RWPE2 (cell line): ENCODE data around the gene FCHSD1.
A peak's percentile ranks its signal among the peaks of the same experiment; 100 is the strongest.
"Not testable (repeated sequence)": the region's sequence is repeated elsewhere in the genome, so short reads cannot be mapped to it uniquely, and the experiment has no call there.

Experiments used
- ATAC-seq: fragments of 200-7000 bp; cut with Tn5 transposase; 3 replicates; pipeline ENCODE4 v1.9.1; 2021; ENCODE audit warnings: low read depth
- DNase-seq: peaks from one replicate; pipeline ENCODE4 v3.0.0-alpha.2; 2020; ENCODE audit warnings: low spot score
- H3K27ac ChIP-seq: fragments of 450-650 bp; 2 replicates; pipeline ENCODE4 v1.5.1; 2017; ENCODE audit warnings: mild to moderate bottlenecking; ENCODE audit not compliant: poor library complexity, severe bottlenecking
- H3K27me3 ChIP-seq: fragments of 250-450 bp; sonication (Bioruptor Pico); 2 replicates; pipeline ENCODE4 v1.5.1; 2021; ENCODE audit warnings: mild to moderate bottlenecking, moderate library complexity; ENCODE audit not compliant: insufficient read depth, poor library complexity, severe bottlenecking
- H3K36me3 ChIP-seq: fragments of 250-450 bp; sonication (Bioruptor Pico); 2 replicates; pipeline ENCODE4 v1.5.1; 2020; ENCODE audit warnings: low read depth, mild to moderate bottlenecking, moderate library complexity
- H3K4me1 ChIP-seq: fragments of 250-450 bp; sonication (Bioruptor Pico); 2 replicates; pipeline ENCODE4 v1.5.1; 2021; ENCODE audit warnings: mild to moderate bottlenecking, moderate library complexity; ENCODE audit not compliant: insufficient read depth, poor library complexity, severe bottlenecking
- H3K4me3 ChIP-seq: fragments of 250-450 bp; sonication (Bioruptor Pico); 2 replicates; pipeline ENCODE4 v1.5.1; 2021; ENCODE audit warnings: mild to moderate bottlenecking, moderate library complexity; ENCODE audit not compliant: severe bottlenecking
- H3K9me3 ChIP-seq: fragments of 250-450 bp; sonication (Bioruptor Pico); 2 replicates; pipeline ENCODE4 v1.5.1; 2021; ENCODE audit warnings: mild to moderate bottlenecking, moderate library complexity; ENCODE audit not compliant: severe bottlenecking
- TF ChIP-seq, protein P1 (sequence below): fragments of 450-650 bp; IDR thresholded peaks from one replicate; pipeline ENCODE4 v1.5.1; 2017; ENCODE audit warnings: mild to moderate bottlenecking, moderate library complexity; ENCODE audit not compliant: poor library complexity, severe bottlenecking

The FCHSD1 gene

DNA sequence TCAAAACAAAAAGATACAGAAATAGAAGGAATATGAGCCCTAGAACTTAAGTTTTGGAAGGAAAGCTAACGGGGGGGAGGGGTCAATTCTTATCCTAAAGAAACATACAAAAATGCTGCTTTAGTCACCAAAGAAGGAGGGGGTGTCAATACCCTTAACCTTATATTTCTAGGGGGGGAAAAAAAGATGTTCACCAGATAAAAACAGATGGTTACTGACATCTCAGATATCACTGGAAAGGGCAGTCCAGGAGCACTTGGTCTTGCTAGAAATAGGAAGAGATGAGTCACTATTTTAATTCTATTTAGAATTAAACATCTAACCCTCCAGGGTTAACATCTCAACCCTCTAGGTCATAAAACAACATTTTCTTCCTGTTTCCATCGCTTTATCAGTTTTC is 34.1 kb downstream of the FCHSD1 start:
- Histone ChIP-seq H3K36me3 (peaks cover 63% of the 10 kb centered on the region), H3K4me3 (peak overlapping the region; percentile 73), H3K4me1 (peaks cover 11% of the 10 kb centered on the region), H3K27ac (peak overlapping the region; percentile 88), H3K9me3 (no peaks in the 10 kb centered on the region), H3K27me3 (no peaks in the 10 kb centered on the region)
- ATAC-seq (no peak), DNase-seq (no peak)
- TF ChIP-seq, protein P1, sequence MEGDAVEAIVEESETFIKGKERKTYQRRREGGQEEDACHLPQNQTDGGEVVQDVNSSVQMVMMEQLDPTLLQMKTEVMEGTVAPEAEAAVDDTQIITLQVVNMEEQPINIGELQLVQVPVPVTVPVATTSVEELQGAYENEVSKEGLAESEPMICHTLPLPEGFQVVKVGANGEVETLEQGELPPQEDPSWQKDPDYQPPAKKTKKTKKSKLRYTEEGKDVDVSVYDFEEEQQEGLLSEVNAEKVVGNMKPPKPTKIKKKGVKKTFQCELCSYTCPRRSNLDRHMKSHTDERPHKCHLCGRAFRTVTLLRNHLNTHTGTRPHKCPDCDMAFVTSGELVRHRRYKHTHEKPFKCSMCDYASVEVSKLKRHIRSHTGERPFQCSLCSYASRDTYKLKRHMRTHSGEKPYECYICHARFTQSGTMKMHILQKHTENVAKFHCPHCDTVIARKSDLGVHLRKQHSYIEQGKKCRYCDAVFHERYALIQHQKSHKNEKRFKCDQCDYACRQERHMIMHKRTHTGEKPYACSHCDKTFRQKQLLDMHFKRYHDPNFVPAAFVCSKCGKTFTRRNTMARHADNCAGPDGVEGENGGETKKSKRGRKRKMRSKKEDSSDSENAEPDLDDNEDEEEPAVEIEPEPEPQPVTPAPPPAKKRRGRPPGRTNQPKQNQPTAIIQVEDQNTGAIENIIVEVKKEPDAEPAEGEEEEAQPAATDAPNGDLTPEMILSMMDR = no peak

DNA sequence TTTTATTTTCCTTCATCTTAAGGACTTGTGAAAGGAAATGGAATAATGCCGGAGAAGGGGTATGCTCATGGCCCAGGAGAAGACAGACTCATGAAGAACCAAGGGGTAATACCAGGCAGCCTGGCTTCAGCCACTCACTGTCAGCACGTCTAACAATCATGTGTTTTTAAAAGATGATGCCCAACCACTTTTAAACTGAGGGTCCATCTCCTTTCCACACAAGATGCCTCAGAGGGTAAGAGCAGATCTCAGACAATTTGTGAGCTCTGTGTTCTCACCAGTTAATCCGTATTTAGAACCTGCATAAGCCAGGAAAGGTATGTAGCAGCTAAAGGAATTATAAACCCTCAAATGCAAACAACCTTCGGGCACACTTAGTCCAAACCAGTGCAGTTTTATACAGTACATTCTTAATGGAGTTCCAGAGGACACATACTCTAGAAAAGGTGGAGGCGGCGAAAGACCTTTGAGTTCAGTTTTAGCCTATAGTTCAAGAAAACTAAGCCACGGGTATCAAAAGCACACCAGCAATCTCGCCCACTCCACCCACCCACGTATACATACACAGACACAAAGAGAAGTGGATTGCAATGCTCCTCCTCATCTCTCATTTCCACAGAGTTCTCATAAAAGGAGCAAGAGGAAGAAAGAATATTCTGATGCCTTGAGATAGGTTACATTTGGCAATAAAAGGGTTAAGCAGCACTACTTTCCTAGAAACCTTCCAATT is 35.1 kb downstream of the FCHSD1 start:
- H3K4me1 ChIP-seq = peaks cover 11% of the 10 kb centered on the region
- H3K4me3 ChIP-seq = no peak overlapping the region
- TF ChIP-seq, protein P1 = no peak
- no peaks in the 10 kb centered on the region for H3K27me3 ChIP-seq
- no peak for DNase-seq
- no peaks in the 10 kb centered on the region for H3K9me3 ChIP-seq
- ATAC-seq = no peak
- no peak overlapping the region for H3K27ac ChIP-seq
- H3K36me3 ChIP-seq = peaks cover 64% of the 10 kb centered on the region

DNA sequence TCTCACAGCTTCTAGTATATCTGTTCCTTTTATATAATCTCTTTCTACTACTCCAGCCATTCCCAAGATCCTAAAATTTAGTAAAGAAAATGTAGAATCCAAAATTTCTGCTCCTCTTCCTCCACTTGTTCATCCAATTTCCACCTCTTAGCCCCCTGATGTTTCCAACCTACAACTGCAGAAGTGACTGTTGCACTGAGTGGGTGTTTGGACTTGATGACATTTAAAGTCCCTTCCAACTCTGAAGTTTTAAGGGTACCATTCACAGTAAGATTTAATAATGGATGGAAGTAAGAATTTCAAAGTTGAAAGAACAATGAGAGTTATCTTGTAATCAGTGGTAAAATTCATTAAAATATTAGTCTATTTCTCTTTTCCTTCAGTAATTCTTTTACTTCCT is 37.9 kb downstream of the FCHSD1 start:
- Histone ChIP-seq H3K4me3 (no peak overlapping the region), H3K4me1 (peaks cover 11% of the 10 kb centered on the region), H3K9me3 (no peaks in the 10 kb centered on the region), H3K27ac (no peak overlapping the region), H3K36me3 (peaks cover 72% of the 10 kb centered on the region), H3K27me3 (no peaks in the 10 kb centered on the region)
- ATAC-seq (no peak), DNase-seq (no peak)
- TF ChIP-seq, protein P1 = no peak

DNA sequence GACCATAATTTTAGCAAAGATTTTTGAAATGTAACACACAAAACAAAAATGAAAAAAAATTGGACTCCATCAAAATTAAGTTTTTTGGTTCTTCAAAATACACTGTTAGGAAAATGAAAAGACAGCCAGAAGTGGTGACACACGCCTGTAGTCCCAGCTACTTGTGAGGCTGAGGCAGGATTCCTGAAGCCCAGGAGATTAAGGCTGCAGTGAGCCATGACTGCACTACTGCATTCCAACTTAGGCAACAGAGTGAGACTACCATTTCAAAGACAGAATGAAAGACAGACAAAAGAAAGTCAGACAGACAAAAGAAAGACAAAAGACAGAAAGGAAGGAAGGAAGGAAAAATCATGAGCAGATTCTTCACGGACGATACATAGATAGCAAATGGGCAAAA is 39.9 kb downstream of the FCHSD1 start:
- no peak overlapping the region for H3K4me3 ChIP-seq

DNA sequence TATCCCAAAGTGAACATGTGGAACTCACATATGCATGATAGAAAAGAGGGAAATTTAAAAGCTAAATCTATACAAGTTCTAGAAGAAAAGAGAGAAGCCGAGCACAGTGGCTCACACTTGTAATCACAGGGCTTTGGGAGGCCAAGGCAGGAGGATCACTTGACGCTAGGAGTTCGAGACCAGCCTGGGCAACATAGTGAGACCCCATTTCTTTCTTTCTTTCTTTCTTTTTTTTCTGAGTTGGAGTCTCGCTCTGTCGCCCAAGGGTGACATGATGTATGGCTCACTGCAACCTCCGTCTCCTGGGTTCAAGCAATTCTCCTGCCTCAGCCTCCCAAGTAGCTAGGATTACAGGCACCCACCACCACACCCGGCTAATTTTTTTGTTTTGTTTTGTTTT is 41.3 kb downstream of the FCHSD1 start:
- peaks cover 28% of the 10 kb centered on the region for H3K4me1 ChIP-seq
- not testable (repeated sequence) for H3K4me3 ChIP-seq, DNase-seq, ATAC-seq, H3K9me3 ChIP-seq, H3K27ac ChIP-seq, H3K27me3 ChIP-seq
- H3K36me3 ChIP-seq = peaks cover 56% of the 10 kb centered on the region

More for the DNA sequence above, 39.9 kb downstream of the FCHSD1 start:
- H3K4me1 ChIP-seq = peaks cover 15% of the 10 kb centered on the region
- no peak overlapping the region for H3K27ac ChIP-seq
- ATAC-seq (no peak), DNase-seq (no peak)
- H3K27me3 ChIP-seq = no peaks in the 10 kb centered on the region
- TF ChIP-seq, protein P1 = no peak
- H3K9me3 ChIP-seq = no peaks in the 10 kb centered on the region
- H3K36me3 ChIP-seq = peaks cover 63% of the 10 kb centered on the region
